Activated CD4-positive, alpha-beta T cell treated with anti-CD3 and anti-CD28 coated beads, Interleukin-10, Interleukin-2, amounts not matched to agents 100 ng/mL and 50 ng/mL, durations not matched to agents 16 hours and 8 hours (primary cell): ENCODE results near the gene RAB24.
"Not testable (repeated sequence)": the region's sequence is repeated elsewhere in the genome, so short reads cannot be mapped to it uniquely, and the experiment has no call there.

Source experiments
- DNase-seq: peaks from one replicate; pipeline ENCODE4 v3.0.0-alpha.2; 2020

RAB24 gene

GRCh38 chr5:177310332-177310731, 6.8 kb upstream of the RAB24 start:
- DNase-seq, result no peak

- DNase-seq, result peak; percentile 83
Measured at GRCh38 chr5:177309351-177310191, 6.1 kb upstream of the RAB24 start.

- no peak for DNase-seq
Measured at GRCh38 chr5:177308740-177309139, 5.2 kb upstream of the RAB24 start.

DNA sequence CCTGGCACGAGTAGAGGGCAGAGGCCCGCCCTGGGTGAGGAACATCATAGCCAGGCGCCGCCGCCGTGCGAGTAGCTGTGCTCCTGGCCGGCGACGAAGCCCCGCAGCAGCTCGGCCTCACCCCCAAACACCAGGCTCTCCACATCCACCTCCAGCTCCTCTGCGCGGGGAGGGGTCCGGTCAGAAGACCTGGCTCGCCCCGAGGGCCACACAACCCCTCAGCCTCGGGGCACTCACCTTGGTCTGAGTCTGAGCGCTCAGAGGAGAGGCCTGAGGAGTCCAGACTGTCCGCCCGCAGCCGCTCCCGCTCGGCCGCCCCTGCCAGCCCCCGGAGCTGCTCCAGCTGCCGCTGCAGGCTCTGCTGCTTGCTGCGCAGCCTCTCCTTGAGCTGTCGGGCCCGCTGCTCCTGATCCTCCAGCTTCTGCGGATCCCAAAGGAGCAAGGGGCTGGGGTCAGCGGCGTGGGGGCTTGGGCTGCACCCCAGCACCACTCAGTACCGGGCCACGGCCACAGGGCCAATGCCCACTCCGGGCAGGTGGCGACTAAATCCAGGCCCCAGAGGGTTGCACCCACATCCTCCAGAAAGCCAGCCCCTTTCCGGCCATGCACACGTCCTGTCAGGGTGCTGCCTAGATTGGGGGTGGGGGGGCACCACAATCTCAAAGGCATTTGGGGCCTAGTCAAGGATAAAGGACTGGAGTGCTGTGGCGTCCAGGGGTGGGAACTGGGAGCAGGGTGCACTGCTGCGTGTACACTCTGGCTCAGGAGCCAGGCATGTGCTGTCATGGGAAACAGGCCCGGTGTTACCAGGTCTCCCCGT, 4.2 kb upstream of the RAB24 start:
- DNase-seq, result no peak

GRCh38 chr5:177306674-177307543, 3.4 kb upstream of the RAB24 start:
- peak; percentile 52 for DNase-seq

- DNase-seq, result not testable (repeated sequence)
Measured at GRCh38 chr5:177306103-177306640, 2.7 kb upstream of the RAB24 start.

DNA sequence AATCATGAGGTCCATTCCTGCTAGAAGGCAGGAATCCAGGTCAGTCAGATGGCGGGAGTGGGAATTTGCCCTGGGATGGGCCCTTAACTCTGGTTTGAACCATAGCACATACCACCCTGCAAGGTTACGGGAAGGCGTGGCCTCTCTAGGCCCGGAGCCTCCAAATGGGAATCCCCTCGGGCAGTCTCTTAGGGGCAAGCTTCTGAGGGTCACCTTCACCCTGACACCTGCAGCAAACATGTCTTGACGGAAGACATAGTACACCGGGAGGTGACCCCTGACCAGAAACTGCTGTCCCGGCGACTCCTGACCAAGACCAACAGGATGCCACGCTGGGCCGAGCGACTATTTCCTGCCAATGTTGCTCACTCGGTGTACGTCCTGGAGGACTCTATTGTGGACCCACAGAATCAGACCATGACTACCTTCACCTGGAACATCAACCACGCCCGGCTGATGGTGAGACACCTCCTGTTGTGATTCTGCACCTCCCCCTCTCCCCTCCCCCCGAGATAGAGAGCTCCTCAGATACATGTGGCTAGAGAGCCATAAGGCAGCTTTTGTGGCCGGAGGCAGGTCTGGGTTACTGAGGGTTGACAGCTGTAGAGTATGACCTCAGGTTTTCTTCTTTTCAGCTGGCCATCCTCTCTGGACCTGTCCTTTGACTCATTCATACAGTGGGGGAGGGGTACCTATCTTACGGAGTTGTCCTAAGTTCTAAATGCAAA, 1.0 kb upstream of the RAB24 start:
- DNase-seq, result peak; percentile 47

GRCh38 chr5:177303925-177304391, 439 bp upstream of the RAB24 start:
- DNase-seq, result no peak

GRCh38 chr5:177302354-177303110, 987 bp downstream of the RAB24 start:
- DNase-seq, result no peak

DNA sequence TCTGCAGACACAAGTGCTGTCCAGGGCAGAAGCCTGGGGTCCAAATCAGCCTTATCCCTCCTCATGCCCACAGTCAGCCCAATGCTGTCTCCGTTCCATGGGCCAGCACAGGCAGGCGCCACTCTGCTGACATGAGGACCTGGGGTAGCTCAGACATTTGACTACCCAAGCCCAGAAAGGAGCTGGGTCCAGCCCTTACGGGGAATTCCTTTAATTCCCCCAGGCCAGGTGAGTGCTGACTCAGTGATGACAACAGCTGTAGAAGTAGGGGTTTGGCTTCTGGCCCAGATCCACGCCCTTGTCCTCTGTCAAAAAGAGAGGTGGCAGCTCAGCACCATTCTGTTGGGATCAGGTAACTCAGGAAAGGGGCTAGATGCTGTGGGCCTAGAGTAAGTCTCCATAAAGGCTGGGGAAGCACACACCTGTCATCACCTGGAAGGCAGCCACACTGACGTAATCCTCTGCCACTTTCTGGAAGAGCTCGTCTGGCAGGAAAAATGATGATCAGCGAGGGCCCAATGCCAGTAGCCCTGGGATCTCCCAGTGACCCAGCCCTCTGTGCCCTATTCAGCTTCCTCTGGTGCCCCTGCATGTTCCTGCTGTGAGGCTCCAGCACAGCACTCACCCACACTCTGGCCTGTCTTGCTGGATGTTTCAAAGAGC, 1.9 kb downstream of the RAB24 start:
- no peak for DNase-seq

DNA sequence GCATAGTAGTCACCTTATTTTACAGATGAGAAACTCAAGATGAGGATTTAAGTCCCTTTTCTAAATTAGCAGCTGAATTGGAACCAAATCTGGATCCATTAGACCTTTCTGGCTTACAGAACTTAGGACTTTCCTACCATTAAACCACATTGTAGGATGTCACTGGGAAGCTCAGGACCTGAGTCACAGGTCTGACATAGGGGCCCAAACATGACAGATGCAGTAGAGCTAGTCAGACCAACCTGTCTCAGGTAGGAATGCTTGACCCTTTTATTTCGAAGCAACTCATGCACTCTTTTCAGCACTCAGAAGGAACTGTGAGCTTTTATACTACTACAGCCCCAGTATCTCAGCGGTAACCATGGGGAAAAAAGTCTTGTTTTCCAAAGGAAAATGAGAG, 2.6 kb downstream of the RAB24 start:
- no peak for DNase-seq

DNA sequence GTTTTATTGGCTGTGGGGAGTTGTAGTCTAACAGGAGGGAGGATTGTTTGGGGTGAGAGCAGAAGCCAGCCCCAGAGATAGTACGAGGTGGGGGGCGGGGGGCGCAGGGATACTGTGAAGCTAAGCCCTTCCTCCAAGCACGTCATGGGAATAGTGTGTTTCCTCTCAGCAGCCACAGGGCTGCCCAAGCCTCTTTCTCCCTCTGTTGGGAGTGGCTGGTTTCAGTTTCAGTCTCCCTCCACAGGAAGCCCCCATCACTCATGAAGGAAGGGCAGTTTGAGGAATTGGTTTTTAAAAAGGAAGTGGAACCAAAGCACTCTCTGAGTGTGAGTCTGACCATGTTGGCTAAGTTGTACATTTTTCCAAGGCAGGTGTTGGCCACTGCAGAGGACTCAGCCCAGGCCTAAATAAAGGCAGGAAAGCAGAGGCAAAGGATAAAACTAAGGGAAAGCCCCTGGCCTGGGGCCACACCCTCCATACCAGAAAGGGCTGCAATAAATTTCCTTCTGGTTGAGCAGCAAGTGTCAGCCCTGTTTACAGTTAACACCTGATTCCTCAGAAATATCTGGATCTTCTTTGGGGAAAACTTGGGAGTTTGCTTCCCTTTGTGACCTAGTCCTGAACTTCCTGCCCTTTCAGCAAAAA, 3.2 kb downstream of the RAB24 start:
- peak; percentile 79 for DNase-seq

GRCh38 chr5:177299697-177300096, 3.8 kb downstream of the RAB24 start:
- no peak for DNase-seq

GRCh38 chr5:177297922-177298321, 5.6 kb downstream of the RAB24 start:
- DNase-seq, result no peak

GRCh38 chr5:177296581-177296980, 6.9 kb downstream of the RAB24 start:
- no peak for DNase-seq

- DNase-seq, result no peak
Measured at GRCh38 chr5:177295924-177296323, 7.6 kb downstream of the RAB24 start.

DNA sequence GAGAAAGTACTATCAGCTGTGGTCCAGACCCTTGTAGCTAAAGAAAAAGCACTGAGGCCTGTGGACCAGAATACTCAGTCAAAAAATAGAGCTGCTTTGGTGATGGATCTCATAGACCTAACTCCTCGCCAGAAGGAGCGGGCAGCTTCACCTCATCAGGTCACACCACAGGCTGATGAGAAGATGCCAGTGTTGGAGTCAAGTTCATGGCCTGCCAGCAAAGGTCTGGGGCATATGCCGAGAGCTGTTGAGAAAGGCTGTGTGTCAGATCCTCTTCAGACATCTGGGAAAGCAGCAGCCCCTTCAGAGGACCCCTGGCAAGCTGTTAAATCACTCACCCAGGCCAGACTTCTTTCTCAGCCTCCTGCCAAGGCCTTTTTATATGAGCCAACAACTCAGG, 8.9 kb downstream of the RAB24 start:
- DNase-seq, result no peak

DNA sequence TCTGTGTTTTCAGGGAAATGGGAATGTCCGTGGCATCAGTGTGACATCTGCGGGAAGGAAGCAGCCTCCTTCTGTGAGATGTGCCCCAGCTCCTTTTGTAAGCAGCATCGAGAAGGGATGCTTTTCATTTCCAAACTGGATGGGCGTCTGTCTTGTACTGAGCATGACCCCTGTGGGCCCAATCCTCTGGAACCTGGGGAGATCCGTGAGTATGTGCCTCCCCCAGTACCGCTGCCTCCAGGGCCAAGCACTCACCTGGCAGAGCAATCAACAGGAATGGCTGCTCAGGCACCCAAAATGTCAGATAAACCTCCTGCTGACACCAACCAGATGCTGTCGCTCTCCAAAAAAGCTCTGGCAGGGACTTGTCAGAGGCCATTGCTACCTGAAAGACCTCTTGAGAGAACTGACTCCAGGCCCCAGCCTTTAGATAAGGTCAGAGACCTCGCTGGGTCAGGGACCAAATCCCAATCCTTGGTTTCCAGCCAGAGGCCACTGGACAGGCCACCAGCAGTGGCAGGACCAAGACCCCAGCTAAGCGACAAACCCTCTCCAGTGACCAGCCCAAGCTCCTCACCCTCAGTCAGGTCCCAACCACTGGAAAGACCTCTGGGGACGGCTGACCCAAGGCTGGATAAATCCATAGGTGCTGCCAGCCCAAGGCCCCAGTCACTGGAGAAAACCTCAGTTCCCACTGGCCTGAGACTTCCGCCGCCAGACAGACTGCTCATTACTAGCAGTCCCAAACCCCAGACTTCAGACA, 9.5 kb downstream of the RAB24 start:
- no peak for DNase-seq

DNA sequence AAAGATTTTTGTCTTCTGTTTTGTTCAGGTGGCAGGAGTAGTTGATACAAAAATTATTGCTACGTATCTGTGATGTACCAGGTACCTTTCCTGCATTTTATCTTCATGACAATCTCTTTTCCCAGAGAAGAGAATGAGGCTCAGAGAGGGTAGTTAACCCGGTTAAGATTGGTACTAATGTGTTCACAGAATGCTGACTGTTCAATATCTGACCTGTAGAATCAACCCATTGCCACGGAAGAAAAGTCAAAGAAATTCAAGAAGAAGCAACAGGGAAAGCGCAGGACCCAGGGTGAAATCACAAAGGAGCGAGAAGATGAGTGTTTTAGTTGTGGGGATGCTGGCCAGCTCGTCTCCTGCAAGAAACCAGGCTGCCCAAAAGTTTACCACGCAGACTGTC, 11.8 kb downstream of the RAB24 start:
- no peak for DNase-seq
